NOMO-1 (cell line): ENCODE results near the gene ADAMTS16.

Experiments used
- DNase-seq, 2 experiments: peaks; one replicate each; lab custom pipeline; 2025; ENCODE audit not compliant: unreplicated experiment in 2 of 2; lab: John Stamatoyannopoulos, UW

ADAMTS16 gene

DNA sequence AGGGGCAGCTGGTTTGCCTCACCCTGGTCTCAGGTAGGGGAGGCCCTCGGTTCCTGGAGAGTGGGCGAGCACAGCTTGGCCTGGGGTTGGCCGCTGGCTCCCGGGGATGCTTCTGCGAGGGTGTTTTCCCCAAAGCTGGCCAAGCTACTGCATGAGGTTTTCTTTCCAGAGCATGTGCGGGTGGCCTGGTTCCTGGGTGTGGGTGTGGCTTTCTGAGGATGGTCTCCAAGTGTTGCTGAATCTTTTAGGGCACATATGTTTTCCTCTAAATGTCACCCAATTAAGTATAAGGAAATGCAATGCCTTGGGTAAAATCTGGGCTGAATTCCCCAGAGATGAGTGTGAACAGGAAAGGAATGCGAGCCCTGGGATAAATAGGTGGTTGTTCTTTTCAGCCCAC is 166.6 kb downstream of the ADAMTS16 start:
- DNase-seq: no peak

GRCh38 chr5:5308319-5308718 is 168.2 kb downstream of the ADAMTS16 start:
- DNase-seq: no peak

- DNase-seq: no peak
These were observed 169.5 kb downstream of the ADAMTS16 start for GRCh38 chr5:5309645-5310044.

DNA sequence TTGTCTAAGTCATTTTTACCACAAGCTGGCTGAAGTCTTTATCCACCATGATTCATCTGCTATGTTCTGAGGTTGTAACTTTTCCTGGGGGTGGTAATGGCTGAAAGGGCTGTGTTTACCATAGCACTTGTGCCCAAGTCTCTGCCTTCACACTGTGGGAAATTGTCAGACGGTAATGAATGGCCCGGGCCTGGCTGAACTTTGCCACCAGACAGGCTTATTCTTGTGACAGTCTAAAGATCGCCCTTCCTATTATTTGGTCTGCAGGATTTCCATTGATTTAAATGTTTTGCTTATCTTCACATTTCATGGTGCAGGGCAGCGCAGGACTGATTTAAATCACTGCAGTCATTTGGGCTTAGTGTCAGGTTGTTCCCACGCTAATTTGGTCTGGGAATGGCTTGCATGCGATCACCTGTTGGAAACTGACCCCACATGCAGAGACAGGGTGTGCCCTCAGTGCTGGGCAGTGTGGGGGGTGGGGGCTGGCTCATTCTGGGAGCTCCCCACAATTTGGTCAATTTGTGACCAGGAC is 173.0 kb downstream of the ADAMTS16 start:
- no peak for DNase-seq

- no peak for DNase-seq
These were observed 174.0 kb downstream of the ADAMTS16 start for GRCh38 chr5:5314166-5314565.

- no peak for DNase-seq
These were observed 174.5 kb downstream of the ADAMTS16 start for GRCh38 chr5:5314626-5315025.

GRCh38 chr5:5315068-5315980 is 175.2 kb downstream of the ADAMTS16 start:
- no peak for DNase-seq

GRCh38 chr5:5316334-5316733 is 176.2 kb downstream of the ADAMTS16 start:
- DNase-seq: no peak

DNA sequence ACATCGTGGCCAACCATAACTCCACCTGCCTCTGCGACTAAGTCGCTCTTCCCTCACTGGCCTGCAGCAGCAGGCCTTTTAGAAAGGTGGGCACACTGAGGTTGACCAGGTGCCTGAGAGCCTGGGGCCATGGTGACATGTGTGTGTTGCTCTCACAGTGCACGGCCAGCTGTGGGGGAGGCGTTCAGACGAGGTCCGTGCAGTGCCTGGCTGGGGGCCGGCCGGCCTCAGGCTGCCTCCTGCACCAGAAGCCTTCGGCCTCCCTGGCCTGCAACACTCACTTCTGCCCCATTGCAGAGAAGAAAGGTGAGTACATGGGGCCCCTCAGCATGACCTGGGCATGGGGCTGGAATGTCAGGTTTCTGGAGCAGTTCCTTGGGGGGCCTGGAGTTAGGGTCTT is 177.8 kb downstream of the ADAMTS16 start:
- DNase-seq: no peak

DNA sequence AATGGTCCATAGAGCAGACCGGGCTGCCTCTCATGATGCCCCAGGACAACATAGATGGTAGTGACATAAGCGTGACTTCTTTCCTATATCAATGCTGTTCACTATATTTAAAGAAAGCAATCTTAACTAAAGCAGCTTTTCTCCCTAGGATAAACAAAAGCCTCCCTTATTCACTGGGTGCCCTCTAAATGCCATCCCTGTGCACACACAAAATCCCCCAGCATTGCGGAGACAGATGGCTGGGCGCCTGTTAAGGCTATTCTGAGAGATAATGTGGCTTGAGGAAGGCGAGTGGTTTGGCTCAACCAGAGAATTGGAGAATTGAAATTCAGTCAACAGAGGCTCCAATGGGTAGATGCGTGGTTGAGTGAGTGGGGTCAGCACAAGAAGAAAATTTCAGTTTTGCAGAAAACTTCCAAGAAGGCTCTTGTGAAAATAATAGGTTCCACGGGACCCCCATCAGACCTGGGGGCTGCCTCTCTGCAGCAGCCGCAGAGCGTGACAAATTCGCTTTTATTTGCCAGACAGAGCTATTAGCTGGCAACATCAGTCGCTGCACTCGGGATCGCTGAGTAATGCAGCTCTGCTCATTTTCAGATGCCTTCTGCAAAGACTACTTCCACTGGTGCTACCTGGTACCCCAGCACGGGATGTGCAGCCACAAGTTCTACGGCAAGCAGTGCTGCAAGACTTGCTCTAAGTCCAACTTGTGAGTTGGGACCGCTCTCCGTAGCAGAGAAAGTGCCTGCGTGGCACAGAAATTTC is 178.5 kb downstream of the ADAMTS16 start:
- DNase-seq: no peak

DNA sequence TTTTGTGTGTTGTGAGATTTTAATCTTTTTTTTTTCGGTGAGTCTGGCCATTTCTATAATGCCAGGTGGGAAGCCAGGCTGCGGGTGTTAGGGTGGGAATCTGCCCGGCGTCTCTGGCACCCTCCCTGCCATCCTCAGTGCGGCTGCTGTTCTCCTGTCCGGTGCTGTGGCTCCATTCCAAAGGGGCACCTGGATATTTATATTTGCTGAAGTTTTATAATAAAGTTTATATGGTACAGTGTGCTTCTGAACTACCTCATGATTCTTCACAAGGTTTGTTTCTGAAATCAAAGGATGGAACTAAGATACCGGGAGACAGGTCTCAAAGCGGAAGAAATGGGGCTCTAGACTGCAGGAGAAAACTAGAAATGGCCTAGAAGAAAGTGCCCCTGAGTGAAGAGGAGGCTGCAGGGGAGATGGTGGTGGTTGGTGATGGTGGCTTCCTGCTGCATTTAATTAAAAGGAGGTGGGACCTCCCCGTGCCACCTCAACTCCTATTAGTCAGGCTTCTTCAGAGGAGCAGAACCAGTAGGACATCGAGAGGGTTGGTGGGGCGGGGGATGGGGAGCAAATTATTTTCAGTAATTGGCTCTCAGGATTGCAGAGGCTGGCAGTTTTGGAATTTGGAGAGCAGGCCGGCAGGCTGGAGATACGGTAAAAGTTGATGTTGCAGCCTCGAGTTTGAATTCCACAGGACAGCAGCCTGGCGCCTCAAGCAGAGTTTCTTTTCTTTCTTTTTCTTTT is 180.1 kb downstream of the ADAMTS16 start:
- DNase-seq: no peak

- no peak for DNase-seq
These were observed 181.0 kb downstream of the ADAMTS16 start for GRCh38 chr5:5321137-5321536.

- DNase-seq: no peak
These were observed 183.4 kb downstream of the ADAMTS16 start for GRCh38 chr5:5323551-5323950.

DNA sequence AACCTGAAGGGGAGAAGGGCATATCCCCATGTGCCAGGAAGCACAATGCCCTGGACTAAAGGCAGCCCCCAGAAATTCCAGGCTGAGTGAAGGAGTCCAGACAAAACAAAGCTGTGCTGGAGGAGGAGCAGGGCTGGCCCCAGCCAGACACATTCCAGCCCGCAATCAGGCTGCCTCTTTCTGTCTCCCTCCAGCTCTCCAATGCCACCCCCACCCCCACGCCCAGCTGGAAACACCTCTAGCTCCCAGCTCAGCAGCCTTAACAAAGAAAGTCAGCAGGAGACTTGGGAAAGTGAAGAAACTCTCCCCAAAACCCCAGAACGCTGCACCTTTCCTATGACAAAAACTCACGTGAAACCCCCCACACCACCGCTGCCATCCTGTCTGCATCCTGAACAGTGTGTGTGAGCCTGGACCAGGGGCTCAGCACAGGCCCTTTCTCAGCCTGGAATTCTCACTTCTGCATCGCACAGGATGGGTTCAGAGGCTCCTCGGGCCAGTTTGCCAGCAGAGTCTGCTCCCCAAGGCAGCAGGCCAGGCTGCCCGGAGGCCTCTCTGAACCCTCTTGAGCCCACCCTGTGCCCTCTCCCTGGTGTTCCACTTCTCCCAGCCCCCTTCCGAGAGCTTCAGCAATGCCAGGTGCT is 186.1 kb downstream of the ADAMTS16 start:
- no peak for DNase-seq

GRCh38 chr5:5327126-5327525 is 187.0 kb downstream of the ADAMTS16 start:
- no peak for DNase-seq

DNA sequence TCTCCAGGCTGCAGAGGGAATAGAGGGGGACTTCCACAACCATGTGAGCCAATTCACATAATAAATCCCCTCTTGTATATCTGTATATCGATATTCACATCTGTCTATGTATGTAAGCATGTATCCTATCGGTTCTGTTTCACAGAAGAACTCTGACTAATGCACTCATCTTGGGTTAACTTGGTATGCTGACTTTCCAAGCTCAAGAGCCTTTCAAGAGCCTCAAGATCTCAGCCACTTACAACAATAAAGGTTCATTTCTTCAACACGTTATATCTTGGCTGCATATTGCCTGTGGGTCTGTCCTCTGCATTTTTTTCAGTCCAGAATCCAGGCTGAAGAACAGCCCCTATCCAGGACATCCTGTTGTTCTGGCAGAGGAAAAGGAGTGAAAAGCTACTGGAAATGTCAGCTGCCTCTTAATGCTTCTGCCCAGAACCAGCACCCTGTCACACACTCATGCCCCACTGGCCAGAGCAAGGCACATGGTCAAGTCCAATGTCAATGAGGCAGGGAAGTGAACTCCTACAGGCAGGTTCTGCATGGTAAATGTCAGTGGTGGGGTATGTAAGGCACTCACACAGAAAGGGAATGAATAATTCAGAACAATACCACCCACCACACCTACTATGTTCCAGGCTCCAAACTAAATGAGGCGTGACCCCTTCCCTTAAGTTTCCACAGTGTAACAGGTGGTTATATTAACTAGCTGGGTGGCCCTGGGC is 190.8 kb downstream of the ADAMTS16 start:
- no peak for DNase-seq

- no peak for DNase-seq
These were observed 191.7 kb downstream of the ADAMTS16 start for GRCh38 chr5:5331848-5332247.

DNA sequence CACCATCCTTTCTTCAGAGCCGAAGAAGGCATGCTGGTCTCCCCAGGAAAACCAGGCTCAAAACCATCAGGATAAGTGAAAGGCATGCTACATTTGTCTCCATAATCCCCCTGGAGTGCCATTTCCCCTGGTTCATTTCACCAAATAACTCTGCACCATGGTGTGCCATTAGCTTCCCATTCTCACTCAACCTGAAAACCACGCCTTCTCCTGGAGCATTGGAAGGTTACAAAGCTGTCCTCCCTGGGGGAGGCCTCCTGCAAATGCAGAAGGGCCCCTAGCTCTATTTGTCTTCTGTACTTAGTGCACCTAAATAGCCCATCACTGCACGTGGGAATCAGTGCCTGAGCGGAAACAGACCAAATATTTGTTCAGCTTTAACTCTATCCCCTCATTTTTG is 192.2 kb downstream of the ADAMTS16 start:
- no peak for DNase-seq

DNA sequence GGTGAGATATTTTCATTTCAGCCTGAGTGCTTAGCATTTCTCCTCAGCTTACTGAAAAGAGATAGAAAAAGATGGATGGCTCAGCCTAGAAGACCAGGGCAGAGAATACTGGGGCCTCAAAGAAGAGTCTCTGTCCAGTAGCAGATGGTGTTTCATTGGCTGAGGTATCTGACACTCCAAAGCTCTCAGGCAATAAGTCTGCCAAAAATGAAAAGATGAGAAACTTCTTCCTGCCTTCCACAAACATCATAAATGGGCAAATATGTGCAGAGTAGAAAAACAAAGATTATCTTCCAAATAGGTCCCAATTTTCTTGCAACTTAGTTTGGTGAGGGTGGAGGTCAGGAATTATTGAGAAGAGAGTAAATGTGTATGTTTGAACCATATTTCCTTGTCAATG is 195.0 kb downstream of the ADAMTS16 start:
- no peak for DNase-seq

- no peak for DNase-seq
These were observed 195.7 kb downstream of the ADAMTS16 start for GRCh38 chr5:5335700-5336264.
